ENCODE data around the gene SPC25. TPM values are rescaled to one million over a fixed set of nuclear protein-coding genes. Genes with fewer than 3 reads are reported as not detected.

Gene SPC25
- total RNA-seq, 6 experiments from 2014 or later: 0.15 to 1.1 (median 0.67) TPM; not detected in 1

DNA sequence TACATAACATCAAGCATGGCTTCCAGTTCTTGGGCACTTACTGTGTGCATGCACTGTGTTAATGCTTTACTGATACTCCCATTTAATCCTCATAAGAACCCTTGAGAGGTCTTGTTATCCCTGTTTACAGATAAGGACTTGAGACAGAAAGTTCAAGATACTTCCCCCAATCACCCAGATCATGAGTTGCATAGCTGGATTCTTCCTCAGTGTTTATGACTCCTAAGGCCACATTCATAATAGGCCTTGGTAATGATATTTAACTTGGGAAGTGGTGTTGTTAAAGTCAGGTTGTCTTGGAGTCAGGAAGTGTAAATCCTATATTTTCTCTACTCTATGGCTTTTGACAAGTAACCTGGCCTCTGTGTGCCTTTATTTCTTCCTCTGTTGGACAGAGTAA, 65.1 kb downstream of the SPC25 start:
- DNase-seq: no peak
- Histone ChIP-seq H3K27ac (no peak overlapping the region), H3K36me3 (no peaks in the 10 kb centered on the region), H3K4me3 (no peak overlapping the region), H3K4me1 (no peaks in the 10 kb centered on the region), H3K27me3 (no peaks in the 10 kb centered on the region), H3K9me3 (no peaks in the 10 kb centered on the region)
- ATAC-seq: no peak
- TF ChIP-seq POLR2A (IDR thresholded peaks at IDR 0.05): no peak
- TF ChIP-seq, protein P1, sequence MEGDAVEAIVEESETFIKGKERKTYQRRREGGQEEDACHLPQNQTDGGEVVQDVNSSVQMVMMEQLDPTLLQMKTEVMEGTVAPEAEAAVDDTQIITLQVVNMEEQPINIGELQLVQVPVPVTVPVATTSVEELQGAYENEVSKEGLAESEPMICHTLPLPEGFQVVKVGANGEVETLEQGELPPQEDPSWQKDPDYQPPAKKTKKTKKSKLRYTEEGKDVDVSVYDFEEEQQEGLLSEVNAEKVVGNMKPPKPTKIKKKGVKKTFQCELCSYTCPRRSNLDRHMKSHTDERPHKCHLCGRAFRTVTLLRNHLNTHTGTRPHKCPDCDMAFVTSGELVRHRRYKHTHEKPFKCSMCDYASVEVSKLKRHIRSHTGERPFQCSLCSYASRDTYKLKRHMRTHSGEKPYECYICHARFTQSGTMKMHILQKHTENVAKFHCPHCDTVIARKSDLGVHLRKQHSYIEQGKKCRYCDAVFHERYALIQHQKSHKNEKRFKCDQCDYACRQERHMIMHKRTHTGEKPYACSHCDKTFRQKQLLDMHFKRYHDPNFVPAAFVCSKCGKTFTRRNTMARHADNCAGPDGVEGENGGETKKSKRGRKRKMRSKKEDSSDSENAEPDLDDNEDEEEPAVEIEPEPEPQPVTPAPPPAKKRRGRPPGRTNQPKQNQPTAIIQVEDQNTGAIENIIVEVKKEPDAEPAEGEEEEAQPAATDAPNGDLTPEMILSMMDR (IDR thresholded peaks at IDR 0.05): no peak
- intact Hi-C loops (cut with DNase I): no loop called here

DNA sequence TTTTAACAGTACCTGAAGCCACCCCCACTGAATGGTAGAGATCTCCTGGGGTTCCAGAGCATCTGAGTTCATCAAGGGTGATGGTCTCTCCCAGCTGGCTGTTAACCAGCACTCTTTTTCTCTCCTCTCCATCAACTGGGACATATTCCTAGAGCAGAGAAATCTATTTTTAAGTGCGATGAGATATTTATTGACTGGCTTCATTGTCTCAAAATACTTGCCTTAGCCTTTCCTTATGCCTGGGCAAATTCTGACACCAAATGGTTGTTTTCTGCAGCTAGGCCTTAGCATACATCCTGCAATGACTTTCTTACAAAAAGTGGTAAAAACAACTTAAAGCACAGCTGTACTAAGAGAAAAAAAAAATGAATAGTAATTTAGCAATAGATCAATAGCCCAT, 68.2 kb downstream of the SPC25 start:
- no peaks in the 10 kb centered on the region for H3K36me3 ChIP-seq
- H3K27me3 ChIP-seq: no peaks in the 10 kb centered on the region
- ATAC-seq (no peak), DNase-seq (no peak)
- no peaks in the 10 kb centered on the region for H3K4me1 ChIP-seq
- no peak overlapping the region for H3K4me3 ChIP-seq
- 76% methylated on average over 1 of the region's 1 CpG for WGBS (ENCODE audit: insufficient coverage, low coverage, low lambda C conversion rate, missing lambda C conversion rate)
- intact Hi-C loops (cut with DNase I): no loop called here
- H3K27ac ChIP-seq: no peak overlapping the region
- no peaks in the 10 kb centered on the region for H3K9me3 ChIP-seq
- TF ChIP-seq, protein P1 (IDR thresholded peaks at IDR 0.05): no peak
- no peak for TF ChIP-seq POLR2A (IDR thresholded peaks at IDR 0.05)

DNA sequence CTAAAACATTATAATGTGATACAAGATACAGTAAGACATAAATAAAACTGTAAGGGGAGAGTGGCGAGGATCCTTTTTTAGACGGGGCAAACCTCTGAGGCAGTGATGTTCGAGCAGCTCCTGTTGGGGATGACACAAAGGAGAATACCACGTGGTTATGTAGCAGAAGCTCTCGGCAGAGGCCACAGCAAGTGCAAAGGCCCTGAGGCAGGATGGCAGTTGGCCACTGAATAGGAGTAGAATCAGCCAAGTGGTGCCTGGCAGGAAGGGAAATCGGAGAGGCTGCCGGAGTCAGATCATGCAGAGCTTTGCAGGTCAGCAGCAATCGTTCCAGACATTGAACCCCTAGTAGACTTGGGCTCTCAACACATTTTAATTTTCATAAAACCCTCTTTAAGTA, 68.7 kb downstream of the SPC25 start:
- DNase-seq (no peak), ATAC-seq (no peak)
- TF ChIP-seq POLR2A (IDR thresholded peaks at IDR 0.05): no peak
- TF ChIP-seq, protein P1 (IDR thresholded peaks at IDR 0.05): no peak
- intact Hi-C loops (cut with DNase I): no loop called here
- Histone ChIP-seq H3K4me1 (no peaks in the 10 kb centered on the region), H3K27ac (no peak overlapping the region), H3K36me3 (no peaks in the 10 kb centered on the region), H3K27me3 (no peaks in the 10 kb centered on the region), H3K4me3 (no peak overlapping the region), H3K9me3 (no peaks in the 10 kb centered on the region)
- 89% methylated on average over 7 of the region's 8 CpGs for WGBS (ENCODE audit: insufficient coverage, low coverage, low lambda C conversion rate, missing lambda C conversion rate)

Other genes with a start within 250 kb of the SPC25 start
- gene NOSTRIN, start 87.8 kb downstream of the SPC25 start, total RNA-seq: 10 to 100 TPM in 1 of 6 experiments, 1 to 10 TPM in 5; 3.6 to 20.9 (median 9.0) TPM
- not detected for gene G6PC2, start 10.9 kb upstream of the SPC25 start, total RNA-seq
- gene ABCB11, start 140.9 kb upstream of the SPC25 start, total RNA-seq: 100 to 1,000 TPM in 2 of 6 experiments, 10 to 100 TPM in 4; 21.3 to 128 (median 54.8) TPM
- gene DHRS9, start 179.1 kb upstream of the SPC25 start, total RNA-seq: 1 to 10 TPM in 2 of 6 experiments, under 1 TPM in 4; 0.29 to 1.2 (median 0.55) TPM